Renal cortical epithelial cell (primary cell): ENCODE measurements around the gene MAPKAPK2. TPM values are rescaled to one million over a fixed set of nuclear protein-coding genes. Genes with fewer than 3 reads are reported as not detected.

Source experiments
- DNase-seq: peaks from one replicate; pipeline ENCODE4 v3.0.0-alpha.2; 2011; ENCODE audit warnings: low read depth
- total RNA-seq: library from RNA; depleted of rRNA; stranded (reverse); fragments of >200 nt; gene quantifications from 2 replicates; pipeline ENCODE4 v1.2.3, GENCODE V29; 2014

Gene MAPKAPK2
- total RNA-seq, 1 donor from 2014 or later, result 85.1 TPM

GRCh38 chr1:206683313-206683712 is 1.4 kb upstream of the MAPKAPK2 start:
- DNase-seq, result no peak

GRCh38 chr1:206684003-206684402 is 702 bp upstream of the MAPKAPK2 start:
- no peak for DNase-seq

GRCh38 chr1:206685334-206685768 is 646 bp downstream of the MAPKAPK2 start:
- DNase-seq, result no peak

GRCh38 chr1:206685769-206686477 is 1.2 kb downstream of the MAPKAPK2 start:
- DNase-seq, result peak; percentile 75

- no peak for DNase-seq
Observed at GRCh38 chr1:206686478-206687249, 2.0 kb downstream of the MAPKAPK2 start.

- DNase-seq, result no peak
Observed at GRCh38 chr1:206687251-206687914, 2.7 kb downstream of the MAPKAPK2 start.

GRCh38 chr1:206687915-206688442 is 3.3 kb downstream of the MAPKAPK2 start:
- DNase-seq, result peak; percentile 77

- no peak for DNase-seq
Observed at GRCh38 chr1:206690516-206690915, 5.8 kb downstream of the MAPKAPK2 start.

GRCh38 chr1:206691604-206692003 is 6.9 kb downstream of the MAPKAPK2 start:
- DNase-seq, result peak; percentile 79

GRCh38 chr1:206693029-206693428 is 8.3 kb downstream of the MAPKAPK2 start:
- DNase-seq, result peak; percentile 73

GRCh38 chr1:206693592-206693991 is 8.9 kb downstream of the MAPKAPK2 start:
- peak; percentile 74 for DNase-seq

GRCh38 chr1:206694171-206695124 is 9.7 kb downstream of the MAPKAPK2 start:
- DNase-seq, result peak; percentile 63

- DNase-seq, result no peak
Observed at GRCh38 chr1:206695733-206696132, 11.0 kb downstream of the MAPKAPK2 start.

GRCh38 chr1:206696812-206697585 is 12.3 kb downstream of the MAPKAPK2 start:
- DNase-seq, result peak; percentile 78

- DNase-seq, result no peak
Observed at GRCh38 chr1:206698011-206698410, 13.3 kb downstream of the MAPKAPK2 start.

GRCh38 chr1:206699000-206699586 is 14.4 kb downstream of the MAPKAPK2 start:
- no peak for DNase-seq

- DNase-seq, result peak; percentile 64
Observed at GRCh38 chr1:206699626-206700025, 14.9 kb downstream of the MAPKAPK2 start.

- DNase-seq, result no peak
Observed at GRCh38 chr1:206700445-206701036, 15.8 kb downstream of the MAPKAPK2 start.

GRCh38 chr1:206702260-206702659 is 17.6 kb downstream of the MAPKAPK2 start:
- no peak for DNase-seq

- no peak for DNase-seq
Observed at GRCh38 chr1:206702803-206703202, 18.1 kb downstream of the MAPKAPK2 start.
